HG03175 (cell line): Measurements from ENCODE around the gene CLEC18C.
"Not testable (repeated sequence)": the region's sequence is repeated elsewhere in the genome, so short reads cannot be mapped to it uniquely, and the experiment has no call there.

Experiments used
- ATAC-seq: cut with Tn5 transposase; IDR thresholded peaks from one replicate; pipeline ENCODE4 v1.9.1; 2021; ENCODE audit warnings: mild to moderate bottlenecking, moderate library complexity; ENCODE audit not compliant: unreplicated experiment

Gene CLEC18C

GRCh38 chr16:70173212-70173837 is at the start of gene CLEC18C:
Gene CLEC18C, plus strand, starts transcription at chr16:70173787. Its CDS starts 492 bp downstream, at chr16:70174279.
- not testable (repeated sequence) for ATAC-seq

DNA sequence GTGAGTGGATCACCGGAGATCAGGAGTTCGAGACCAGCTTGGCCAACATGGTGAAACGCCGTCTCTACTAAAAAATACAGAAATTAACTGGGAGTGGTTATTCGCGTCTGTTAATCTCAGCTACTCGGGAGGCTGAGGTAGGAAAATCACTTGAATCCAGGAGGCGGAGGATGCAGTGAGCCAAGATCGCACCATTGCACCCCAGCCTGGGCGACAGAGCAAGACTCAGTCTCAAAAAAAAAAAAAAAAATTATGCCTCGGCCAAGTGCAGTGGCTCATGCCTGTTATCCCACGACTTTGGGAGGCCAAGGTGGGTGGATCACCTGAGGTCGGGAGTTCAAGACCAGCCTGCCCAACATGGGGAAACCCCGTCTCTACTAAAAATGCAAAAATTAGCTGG is 49.8 kb upstream of the CLEC18C start:
- not testable (repeated sequence) for ATAC-seq

GRCh38 chr16:70126226-70126625 is 47.4 kb upstream of the CLEC18C start:
- not testable (repeated sequence) for ATAC-seq

- not testable (repeated sequence) for ATAC-seq
These were observed 45.9 kb upstream of the CLEC18C start for GRCh38 chr16:70127706-70128105.

DNA sequence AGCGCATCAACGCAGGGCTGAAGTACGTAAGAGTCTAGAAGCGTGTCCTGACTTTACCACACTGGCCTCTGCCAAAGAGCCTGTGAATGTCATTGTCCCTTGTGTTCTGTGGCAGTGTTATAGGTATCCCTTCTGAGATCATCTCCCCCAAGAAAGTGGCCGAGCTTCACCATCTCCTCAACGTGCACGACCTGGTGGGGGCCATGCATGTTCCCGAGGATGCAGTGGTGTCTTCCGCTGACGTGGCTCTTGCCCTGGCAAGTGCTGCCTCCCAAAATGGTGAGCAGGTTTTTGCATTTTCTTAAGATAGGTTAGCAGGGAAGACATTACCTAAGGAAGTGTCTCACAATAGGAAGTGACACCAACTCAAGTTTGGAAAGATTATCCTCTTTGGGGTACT is 44.7 kb upstream of the CLEC18C start:
- not testable (repeated sequence) for ATAC-seq

- not testable (repeated sequence) for ATAC-seq
These were observed 37.8 kb upstream of the CLEC18C start for GRCh38 chr16:70135796-70136195.

GRCh38 chr16:70136595-70136994 is 37.0 kb upstream of the CLEC18C start:
- not testable (repeated sequence) for ATAC-seq

DNA sequence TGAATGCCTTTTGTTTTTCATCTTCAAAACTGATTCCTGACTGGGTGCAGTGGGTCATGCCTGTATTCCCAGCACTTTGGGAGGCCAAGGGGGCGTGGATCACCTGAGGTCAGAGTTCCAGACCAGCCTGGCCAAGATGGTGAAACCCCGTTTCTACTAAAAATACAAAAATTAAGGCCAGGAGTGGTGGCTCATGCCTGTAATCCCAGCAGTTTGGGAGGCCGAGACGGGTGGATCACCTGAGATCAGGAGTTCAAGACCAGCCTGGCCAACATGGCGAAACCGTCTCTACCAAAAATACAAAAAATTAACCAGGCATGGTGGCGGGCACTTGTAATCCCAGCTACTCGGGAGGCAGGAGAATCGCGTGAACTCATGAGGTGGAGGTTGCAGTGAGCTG is 30.8 kb upstream of the CLEC18C start:
- not testable (repeated sequence) for ATAC-seq

DNA sequence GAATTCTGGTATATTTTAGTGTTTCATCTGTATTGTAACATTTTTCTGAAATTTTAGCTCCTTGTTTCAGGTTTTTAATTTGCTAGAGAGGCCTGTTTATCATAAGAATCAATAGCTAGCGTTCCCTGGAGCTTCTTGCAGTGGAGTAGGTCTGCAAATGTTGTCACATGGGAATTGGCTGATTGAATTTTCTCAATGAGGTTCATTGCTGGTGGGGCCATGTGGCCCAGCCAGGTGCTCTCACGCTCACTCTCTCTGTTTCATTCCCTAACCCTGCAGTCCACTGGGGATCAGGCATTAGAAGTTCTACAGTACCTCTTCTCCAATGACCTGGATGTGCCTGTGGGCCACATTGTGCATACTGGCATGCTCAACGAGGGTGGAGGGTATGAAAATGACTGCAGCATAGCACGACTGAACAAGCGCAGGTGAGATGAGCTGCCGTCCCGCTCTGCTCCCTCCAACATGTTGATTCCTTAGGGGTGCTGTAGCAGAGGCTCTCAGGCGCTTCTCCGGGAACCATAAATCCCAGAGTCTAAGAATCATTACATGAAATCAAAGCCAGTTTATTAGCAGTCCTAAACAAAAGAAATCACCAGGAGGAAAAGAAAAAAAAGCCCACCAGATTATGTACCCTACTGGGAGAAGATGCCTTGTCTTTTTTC is 30.2 kb upstream of the CLEC18C start:
- not testable (repeated sequence) for ATAC-seq

- not testable (repeated sequence) for ATAC-seq
These were observed 25.7 kb upstream of the CLEC18C start for GRCh38 chr16:70147853-70148252.

- ATAC-seq, result not testable (repeated sequence)
These were observed 25.1 kb upstream of the CLEC18C start for GRCh38 chr16:70148453-70148852.

DNA sequence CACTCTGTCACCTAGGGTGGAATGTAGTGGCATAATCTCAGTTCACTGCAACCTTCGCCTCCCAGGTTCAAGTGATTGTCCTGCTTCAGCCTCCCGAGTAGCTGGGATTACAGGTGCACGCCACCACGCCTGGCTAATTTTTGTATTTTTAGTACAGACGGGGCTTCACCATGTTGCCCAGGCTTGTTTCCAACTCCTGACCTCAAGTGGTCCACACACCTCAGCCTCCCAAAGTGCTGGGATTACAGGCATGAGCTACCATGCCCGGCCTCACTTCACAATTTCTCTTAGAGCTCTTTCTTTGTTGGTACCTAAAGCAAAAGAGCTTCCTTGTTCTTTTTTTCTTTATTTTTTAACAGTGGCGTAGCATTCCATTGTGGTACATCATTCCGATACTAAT is 24.3 kb upstream of the CLEC18C start:
- ATAC-seq, result not testable (repeated sequence)

GRCh38 chr16:70151391-70151790 is 22.2 kb upstream of the CLEC18C start:
- no peak for ATAC-seq

- ATAC-seq, result no peak
These were observed 21.6 kb upstream of the CLEC18C start for GRCh38 chr16:70151941-70152509.

DNA sequence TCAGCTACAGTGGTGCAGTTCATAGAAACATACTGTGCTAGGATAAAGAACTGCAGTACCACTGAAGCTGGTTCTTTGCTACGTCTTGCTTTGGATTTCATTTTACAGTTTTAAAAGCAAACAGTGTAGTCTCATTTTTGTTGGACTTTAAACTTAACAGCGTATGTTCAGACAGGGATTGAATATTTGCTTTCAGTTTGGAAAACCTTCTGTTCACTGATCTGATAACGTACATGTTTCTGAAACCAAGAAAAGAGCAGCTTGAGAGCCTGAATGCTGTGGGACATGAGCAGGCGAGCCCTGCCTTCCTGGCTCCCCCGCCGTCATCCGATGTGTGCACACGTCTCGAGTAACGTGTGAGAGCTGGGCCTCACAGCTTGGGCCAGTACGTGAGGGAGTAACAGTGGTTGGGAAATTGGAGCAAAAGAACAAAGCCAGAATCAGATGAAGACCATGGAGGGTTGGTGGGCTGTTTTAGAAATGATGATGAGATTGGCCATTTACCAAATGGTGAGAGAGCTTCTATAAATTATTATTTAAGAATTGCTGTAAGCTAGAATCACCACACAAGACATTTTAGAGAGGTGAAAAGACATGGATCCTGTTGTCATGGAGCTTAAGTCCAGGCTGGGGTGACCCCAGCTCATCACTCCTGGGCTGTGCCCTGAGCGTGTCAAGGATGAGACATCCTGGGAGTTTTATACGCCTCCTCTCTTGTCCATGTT is 20.8 kb upstream of the CLEC18C start:
- no peak for ATAC-seq

GRCh38 chr16:70154736-70155135 is 18.9 kb upstream of the CLEC18C start:
- not testable (repeated sequence) for ATAC-seq

DNA sequence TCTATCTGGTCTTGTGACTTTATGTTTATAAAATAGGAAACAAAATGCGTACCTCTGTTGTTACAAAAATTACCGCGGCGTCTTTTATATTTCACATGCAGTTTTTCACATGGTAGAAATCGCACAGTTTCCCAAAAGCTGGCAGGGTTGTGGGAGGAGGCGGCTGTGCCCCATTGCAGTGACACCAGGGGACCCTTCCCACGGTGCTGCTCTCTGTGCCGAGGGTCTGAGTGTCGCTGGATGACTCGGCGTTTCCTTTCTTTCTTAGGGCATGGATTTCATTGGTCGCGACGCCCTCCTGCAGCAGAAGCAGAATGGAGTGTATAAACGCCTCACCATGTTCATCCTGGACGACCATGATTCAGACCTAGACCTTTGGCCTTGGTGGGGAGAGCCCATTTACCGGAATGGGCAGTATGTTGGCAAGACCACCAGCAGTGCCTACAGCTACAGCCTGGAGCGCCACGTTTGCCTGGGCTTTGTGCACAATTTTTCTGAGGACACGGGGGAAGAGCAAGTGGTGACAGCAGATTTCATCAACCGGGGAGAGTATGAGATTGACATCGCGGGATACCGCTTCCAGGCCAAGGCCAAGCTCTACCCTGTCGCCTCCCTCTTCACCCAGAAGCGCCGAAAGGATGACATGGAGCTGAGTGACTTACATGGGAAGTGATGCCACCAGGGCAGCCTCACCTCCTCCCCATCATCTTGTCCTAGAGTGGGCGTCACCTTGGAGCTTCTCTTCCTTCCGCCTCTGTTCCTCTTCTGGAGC is 17.2 kb upstream of the CLEC18C start:
- ATAC-seq, result no peak

- no peak for ATAC-seq
These were observed 16.5 kb upstream of the CLEC18C start for GRCh38 chr16:70157105-70157476.

DNA sequence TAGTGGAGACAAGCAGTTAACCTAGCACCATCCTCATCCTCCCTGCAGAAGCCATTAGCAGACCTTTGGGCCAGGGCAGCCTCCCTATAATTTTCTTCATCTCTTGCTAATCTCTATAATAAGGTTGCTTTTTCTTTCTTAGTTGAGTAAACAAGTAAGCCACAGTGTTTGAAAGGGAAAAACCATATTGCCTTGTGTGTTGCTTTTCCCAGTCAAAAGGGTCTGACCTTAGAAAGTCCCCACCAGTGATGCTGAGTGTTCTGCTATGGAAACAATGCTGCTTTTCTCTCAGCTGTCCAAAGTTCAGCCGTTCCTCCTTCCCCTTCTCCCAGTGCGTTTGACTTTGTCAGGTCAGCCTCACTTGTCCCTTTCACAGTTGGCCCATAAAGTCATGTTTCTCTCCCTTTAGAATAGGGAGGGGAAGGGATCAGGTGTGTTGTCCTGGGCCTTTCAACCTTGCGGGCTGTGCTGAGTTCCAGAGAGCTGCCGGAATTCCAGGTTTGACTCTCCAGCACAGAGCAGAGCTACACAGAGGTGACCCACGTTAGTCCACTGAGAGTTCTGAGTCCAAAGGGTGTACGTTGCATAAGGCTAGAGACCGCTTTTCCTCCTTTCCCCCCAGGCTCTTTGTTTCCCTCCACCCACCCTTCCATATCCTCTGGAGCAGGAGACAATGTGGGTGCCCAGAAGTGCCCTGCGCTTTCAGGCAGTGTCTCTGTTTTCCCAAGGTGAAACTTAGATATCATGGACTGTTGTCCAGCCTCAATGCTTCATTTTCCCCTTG is 15.9 kb upstream of the CLEC18C start:
- ATAC-seq, result no peak
